HG02642 (cell line): Measurements from ENCODE around the gene NOL12.
"Not testable (repeated sequence)": the region's sequence is repeated elsewhere in the genome, so short reads cannot be mapped to it uniquely, and the experiment has no call there.

Source experiments
- ATAC-seq: cut with Tn5 transposase; IDR thresholded peaks from one replicate; pipeline ENCODE4 v1.9.1; 2021; ENCODE audit warnings: mild to moderate bottlenecking; ENCODE audit not compliant: unreplicated experiment, poor library complexity

NOL12 gene

DNA sequence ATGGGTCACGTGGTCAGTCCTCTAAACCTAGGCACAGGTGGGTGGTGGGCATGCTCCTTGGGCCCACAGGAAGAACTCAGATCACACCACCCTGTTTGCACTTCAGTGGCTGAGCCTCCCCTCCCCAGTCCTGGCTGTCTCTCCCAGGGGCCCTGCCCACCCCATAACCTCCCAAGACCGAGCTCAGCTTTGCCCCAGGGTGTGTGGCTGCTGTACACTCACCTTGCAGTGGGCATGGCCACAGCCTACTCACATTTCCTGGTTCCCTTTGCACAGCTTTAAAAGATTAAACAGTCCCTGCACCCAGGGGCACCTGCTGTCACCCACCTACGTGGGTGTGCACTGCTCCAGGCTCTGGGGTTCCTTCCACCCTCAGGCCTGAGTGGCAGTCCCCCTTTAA is 24.5 kb downstream of the NOL12 start:
- ATAC-seq, result no peak

DNA sequence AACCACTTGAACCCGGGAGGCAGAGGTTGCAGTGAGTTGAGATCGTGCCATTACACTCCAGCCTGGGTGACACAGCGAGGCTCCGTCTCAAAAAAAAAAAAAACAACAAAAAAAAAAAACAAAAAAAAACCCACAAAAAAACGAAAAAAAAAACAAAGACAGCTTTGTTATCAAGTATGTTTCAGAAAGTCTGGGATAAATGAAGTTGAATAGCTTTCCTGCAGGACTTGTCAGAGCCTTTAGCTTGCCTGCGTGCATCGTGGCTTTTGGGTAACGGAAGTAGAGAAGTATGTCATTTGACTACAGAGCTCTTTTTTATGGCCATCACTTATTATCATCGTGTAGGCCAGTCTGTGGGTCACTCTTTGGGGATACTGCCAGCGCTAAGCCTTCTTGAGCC is 25.3 kb downstream of the NOL12 start:
- no peak for ATAC-seq

DNA sequence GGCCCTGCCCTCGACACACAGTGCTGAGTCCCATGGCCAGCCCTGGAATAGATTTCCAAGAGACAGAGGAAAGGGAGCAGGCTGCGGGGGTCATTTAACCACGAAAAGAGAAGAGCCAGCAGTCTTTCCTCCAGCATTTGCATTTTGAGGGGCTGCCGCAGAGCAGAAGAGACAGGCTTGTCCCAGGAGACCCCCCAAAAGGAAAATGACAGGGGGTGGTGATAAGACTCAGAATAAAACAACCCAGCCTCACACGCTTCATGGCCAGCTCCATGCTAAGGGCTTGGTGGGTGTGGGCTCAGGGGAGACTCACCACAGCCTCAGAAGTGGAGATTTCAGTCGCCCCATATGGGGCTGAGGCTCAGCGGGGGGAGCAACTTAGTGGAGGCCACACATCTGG is 27.6 kb downstream of the NOL12 start:
- no peak for ATAC-seq

DNA sequence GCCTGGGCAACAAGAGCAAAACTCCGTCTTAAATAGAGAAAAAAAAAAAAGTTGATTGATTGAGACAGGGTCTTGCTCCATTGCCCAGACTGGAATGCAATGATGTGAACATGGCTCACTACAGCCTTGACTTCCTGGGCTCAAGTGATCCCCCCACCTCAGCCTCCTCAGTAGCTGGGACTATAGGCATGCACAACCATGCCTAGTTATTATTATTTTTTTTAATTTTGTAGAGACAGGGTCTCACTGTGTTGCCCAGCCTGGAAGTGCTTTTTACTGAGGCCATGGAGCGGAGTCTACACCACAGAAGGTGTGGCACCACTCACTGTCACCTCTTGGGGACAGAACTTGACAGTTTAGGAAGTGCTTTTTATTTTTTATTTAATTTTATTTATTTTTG is 28.5 kb downstream of the NOL12 start:
- ATAC-seq, result no peak

DNA sequence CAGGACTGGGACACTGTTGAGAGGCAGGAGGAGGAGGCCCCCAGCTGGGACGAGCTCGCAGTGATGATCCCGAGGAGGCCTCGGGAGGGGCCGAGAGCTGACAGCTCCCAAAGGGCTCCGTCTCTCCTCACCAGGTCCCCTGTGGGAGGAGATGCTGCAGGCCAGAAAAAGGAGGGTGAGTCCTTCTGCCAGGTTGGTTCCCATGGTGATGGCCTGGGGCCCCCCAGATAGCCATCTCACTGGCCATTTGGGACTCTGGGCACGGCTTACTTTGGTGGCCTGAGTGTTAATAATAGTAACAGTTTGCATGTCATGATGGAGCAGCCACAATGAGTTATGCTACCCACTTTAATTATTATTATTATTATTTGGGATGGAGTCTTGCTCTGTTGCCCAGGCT is 29.6 kb downstream of the NOL12 start:
- ATAC-seq, result no peak

DNA sequence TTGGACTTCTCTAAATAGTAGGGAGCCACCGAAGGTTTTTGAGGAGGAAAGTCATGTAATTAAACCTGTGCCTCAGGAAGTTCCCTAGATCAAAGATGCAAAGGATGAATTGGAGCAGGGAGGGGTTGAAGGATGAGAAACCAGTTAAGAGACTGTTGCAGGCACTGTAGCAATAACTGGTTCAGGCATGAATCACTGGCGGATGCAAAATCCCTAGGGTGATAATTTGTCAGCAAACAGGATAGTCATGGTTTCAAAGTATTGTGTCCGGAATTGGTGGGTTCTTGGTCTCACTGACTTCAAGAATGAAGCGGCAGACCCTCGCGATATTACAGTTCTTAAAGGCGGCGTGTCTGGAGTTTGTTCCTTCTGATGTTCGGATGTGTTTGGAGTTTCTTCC is 30.6 kb downstream of the NOL12 start:
- no peak for ATAC-seq

DNA sequence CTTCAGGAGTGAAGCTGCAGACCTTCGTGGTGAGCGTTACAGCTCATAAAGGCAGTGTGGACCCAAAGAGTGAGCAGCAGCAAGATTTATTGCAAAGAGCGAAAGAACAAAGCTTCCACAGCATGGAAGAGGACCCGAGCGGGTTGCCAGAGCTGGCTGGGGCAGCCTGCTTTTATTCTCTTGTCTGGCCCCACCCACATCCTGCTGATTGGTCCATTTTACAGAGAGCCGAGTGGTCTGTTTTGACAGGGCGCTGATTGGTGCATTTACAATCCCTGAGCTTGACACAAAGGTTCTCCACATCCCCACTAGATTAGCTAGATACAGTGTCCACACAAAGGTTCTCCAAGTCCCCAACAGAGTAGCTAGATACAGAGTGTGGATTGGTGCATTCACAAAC is 31.1 kb downstream of the NOL12 start:
- not testable (repeated sequence) for ATAC-seq

DNA sequence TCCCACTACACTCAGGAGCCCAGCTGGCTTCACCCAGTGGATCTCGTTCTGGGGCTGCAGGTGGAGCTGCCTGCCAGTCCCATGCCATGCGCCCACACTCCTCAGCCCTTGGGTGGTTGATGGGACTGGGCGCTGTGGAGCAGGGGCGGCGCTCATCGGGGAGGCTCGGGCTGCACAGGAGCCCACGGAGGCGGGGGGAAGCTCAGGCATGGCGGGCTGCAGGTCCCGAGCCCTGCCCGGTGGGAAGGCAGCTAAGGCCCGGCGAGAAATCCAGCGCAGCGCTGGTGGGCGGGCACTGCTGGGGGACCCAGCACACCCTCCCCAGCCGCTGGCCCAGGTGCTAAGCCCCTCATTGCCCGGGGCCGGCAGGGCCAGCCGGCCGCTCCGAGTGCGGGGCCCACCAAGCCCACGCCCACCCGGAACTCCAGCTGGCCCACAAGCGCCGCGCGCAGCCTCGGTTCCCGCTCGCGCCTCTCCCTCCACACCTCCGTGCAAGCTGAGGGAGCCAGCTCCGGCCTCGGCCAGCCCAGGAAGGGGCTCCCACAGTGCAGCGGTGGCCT is 31.7 kb downstream of the NOL12 start:
- not testable (repeated sequence) for ATAC-seq

DNA sequence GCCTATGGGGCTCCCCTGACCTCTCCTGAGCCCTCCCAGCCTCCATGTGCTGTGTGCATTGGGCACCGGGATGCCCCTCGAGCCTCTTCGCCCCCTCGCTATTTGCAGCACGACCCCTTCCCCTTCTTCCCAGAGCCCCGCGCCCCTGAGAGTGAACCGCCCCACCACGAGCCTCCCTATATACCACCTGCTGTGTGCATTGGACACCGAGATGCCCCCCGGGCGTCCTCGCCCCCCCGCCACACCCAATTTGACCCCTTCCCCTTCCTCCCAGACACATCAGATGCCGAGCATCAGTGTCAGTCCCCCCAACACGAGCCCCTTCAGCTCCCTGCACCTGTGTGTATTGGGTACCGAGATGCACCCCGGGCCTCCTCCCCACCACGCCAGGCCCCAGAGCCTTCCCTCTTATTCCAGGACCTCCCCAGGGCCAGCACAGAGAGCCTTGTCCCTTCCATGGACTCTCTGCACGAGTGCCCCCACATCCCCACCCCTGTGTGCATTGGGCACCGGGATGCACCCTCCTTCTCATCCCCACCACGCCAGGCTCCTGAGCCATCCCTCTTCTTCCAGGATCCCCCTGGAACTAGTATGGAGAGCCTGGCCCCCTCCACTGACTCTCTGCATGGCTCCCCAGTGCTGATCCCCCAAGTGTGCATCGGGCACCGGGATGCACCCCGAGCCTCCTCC is 39.6 kb downstream of the NOL12 start:
- ATAC-seq, result no peak

DNA sequence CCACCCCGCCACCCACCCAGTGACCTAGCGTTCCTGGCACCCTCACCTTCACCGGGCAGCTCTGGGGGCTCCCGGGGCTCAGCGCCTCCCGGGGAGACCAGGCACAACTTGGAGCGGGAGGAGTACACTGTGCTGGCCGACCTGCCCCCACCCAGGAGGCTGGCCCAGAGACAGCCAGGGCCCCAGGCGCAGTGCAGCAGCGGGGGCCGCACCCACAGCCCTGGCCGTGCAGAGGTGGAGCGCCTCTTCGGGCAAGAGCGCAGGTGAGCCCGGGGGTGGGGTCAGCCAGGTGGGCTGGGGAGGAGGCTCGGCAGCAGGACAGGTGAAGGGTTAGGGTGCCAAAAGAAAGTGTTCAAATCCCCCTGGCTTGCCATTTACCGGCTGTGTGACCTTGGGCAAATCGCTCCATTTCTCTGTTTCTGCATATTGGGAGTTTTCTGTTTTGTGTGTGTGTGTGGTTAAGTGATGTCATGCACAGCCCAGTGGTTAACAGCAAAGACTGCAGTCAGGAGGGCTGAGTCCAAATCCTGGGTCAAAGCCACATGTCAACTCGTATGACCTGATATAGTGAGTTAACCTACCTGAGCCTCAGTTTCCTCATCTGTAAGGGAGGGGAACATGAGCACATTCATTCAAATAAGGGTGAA is 40.2 kb downstream of the NOL12 start:
- no peak for ATAC-seq

DNA sequence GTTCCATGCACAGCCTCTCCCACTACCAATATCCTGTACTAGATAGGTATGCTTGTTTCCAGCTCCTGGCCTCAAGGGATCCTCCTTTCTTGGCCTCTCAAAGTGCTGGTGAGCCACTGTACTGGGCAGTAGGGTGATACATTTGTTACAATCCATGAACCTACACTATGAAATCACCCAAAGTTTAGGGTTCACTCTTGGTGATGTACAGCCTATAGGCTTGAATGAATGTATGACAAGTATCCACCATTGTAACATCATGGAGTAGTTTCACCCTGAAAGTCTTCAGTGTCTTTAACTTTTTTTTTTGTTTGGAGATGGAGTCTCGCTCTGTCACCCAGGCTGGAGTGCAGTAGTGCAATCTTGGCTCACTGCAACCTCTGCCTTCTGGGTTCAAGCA is 42.5 kb downstream of the NOL12 start:
- ATAC-seq, result no peak

DNA sequence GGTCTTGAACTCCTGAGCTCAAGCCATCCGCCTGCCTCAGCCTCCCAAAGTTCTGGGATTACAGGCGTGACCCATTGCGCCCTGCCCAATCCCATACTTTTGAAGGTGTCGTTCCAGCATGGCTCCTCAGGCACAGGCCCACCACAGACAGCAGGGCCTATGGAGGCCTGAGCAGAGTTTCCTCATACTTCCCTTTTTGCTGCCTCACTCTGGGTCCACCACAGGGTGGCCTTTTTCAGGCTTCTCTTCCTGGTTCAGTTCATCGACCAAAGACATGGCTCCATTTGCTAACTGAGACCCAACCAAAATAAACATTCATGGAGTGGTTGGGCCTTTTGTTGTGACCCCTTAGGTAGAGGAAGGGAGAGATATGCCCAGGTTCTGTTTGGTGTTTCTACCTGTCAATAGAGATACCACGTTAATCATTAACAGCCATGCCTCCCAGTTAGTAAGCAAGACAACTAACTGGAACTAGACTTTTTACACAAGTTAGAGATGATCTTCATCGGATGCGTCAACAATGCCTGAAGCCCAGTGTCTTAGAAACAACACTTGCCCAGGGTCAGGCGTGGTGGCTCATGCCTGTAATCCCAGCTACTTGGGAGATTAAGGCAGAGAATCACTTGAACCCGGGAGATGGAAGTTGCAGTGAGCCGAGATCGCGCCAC is 45.8 kb downstream of the NOL12 start:
- ATAC-seq, result no peak

DNA sequence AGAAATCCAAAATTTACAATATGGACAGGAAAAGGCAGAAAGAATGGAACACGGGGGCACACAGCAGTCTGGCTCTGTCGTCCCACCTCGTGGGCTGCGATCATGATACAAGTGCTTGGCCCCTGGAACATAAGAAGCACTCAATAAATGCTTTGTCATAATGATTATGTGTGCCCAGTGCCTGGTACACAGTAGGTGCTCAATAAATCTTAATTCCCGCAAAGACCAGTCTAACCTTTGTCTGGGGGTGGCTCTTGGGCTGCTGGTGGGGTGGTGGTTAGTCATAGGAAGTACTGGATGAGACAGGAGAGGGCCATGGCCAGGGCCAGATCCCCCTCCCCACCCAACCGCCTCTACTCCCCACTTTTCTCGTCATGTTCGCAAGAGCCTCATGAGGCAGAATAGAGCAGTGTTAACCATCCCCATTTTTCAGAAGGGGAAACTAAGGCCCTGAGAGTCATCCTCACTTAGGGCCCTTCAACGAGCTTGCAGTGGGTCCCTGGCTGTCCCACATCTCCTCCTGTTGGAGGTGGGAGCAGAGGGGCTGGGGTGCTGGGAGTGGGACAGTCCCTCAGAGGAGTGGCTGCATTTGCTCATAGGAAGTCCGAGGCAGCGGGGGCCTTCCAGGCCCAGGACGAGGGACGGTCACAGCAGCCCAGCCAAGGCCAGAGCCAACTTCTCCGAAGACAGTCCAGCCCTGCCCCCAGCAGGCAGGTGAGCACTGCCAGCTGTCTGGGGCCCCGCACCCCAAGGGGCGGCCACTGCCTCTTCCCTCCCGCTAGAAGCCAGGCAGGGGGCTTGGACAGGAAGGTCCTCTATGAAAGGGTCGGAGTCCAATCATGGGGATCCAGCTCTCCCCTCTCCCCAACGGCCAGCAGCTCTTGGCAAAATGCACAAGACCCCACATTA is 46.8 kb downstream of the NOL12 start:
- no peak for ATAC-seq

DNA sequence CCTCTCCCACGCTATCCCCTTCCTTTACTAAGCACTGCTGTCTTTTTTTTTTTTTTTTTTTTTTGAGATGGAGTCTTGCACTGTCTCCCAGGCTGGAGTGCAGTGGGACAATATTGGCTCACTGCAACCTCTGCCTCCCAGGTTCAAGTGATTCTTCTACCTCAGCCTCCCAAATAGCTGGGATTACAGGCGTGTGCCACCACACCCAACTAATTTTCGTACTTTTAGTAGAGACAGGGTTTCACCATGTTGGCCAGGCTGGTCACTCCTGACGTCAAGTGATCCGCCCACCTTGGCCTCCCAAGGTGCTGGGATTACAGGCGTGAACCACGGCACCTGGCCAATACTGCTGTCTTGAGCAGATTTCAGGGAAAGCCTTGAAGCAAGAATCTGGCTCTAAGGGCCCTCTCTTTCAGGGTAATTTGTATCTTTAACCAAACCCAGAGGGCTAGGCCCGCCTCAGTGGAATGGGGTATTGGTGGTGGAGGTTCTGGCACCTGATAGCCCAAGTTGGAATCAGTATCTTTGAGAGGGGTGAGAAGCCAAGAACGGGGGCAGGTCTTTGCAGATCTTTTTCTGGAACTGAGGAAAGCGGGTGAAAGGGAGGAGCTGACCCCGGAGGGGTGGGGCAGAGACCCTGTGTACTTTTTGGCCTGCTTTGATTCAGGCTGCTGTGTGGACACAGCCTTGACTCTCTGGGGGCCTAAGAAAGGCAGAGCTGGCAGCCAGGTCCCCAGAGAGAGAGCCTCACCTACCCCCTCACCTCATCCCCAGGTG is 47.7 kb downstream of the NOL12 start:
- no peak for ATAC-seq

DNA sequence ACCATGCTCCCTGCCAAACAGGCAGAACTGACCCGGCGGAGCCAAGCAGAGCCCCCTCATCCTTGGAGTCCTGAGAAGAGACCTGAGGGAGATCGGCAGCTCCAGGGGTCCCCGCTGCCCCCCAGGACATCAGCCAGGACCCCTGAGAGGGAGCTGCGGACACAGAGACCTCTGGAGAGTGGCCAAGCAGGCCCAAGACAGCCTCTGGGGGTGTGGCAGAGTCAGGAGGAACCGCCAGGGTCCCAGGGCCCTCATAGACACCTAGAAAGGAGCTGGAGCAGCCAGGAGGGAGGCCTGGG is 48.2 kb downstream of the NOL12 start:
- no peak for ATAC-seq

DNA sequence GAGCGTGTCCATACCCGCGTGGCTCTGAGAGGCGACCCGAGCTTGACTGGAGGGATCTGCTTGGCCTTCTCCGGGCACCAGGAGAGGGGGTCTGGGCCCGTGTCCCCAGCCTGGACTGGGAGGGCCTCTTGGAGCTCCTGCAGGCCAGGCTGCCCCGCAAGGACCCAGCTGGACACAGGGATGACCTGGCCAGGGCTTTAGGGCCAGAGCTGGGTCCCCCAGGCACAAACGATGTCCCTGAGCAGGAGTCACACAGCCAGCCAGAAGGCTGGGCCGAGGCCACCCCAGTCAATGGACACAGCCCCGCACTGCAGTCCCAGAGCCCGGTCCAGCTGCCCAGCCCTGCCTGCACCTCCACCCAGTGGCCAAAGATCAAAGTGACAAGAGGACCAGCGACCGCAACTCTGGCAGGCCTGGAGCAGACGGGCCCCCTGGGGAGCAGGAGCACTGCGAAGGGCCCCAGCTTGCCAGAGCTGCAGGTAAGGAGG is 48.9 kb downstream of the NOL12 start:
- ATAC-seq, result no peak

DNA sequence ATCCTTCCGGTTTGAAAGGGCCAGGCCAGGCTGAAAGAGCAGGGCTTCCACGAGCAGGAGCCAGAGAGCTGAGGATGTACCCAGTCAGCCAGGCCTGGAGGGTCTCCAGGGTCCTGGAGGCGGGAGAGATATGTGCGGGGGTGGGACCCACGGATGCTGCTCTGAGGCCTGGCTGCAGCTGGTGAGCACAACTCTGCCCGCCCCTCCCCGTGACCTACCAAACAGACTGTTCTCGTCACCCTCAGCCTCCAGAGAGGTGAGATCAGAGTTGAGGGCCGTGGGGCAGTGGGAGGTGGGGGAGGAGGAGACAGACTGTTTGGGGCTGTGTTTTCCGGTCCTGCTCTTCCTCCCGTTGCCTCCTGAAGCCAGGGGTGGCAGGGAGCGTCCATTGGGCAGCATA is 52.9 kb downstream of the NOL12 start:
- ATAC-seq, result no peak

DNA sequence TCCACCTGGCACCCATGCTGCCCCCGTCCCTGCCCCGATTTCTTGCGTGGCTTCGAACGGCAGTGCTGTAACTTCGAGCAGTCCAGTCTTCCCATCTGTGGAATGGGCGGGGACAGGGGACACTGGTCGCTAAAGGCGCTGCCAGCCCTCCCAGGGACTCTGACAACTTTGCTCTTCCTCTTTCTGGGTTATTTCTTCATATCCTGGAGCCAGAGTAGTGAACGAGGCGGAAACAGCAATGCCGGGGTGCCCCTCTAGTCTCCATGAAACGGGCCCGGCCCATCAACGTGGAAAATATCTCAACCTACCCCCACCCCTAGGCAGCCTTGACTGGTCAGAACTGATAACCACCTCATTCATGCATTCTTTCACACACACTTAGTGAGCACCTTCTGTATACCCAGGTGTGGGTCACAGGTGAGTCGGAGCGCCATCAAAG is 53.5 kb downstream of the NOL12 start:
- ATAC-seq, result no peak

DNA sequence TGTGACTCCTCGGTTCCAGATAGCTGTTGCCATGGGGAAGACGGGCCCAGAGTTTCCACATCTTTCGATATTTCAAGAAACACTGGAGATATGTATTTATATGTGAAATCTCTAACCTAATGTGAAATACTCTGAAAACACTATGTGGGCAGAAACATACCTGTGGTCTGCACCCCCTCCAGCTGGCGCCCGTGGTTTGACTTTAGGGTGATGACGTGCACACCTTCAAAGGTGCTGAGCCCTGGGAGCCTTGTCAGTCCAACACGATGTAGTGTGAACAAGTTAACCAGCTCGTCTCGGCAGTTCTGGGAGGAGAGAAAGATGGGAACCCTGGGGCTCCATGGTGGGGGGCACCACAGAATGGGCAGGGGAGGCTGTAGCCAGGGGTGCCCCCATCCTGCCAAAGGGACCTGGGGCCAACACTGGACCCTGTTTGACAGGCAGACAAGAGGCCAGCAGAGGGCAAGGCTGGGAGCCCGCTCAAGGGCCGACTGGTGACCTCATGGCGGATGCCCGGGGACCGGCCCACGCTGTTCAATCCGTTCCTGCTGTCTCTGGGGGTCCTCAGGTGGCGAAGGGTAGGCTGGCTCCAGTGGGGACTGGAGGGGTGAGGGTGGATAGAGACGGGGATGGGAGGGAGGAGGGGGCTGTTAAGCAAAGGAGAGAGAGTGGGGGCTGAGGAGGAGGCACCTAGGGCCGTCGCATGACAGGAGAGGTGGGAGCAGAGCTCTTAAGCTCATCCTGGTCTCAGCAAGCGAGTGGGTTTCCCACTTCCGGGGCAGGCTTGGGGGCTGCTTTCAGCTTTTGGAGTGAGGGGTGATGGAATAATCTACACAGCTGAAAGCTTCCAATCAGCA is 54.5 kb downstream of the NOL12 start:
- ATAC-seq, result no peak
